Measurements from ENCODE around the gene FBN1. TPM values are rescaled to one million over a fixed set of nuclear protein-coding genes. Genes with fewer than 3 reads are reported as not detected.

Gene FBN1
- total RNA-seq, 1 donor from 2014 or later = 0.62 TPM

GRCh38 chr15:48682942-48683651 lies 37.6 kb upstream of the FBN1 start:
- H3K4me3 Mint-ChIP-seq = no peak overlapping the region
- no peaks in the 10 kb centered on the region for H3K4me1 Mint-ChIP-seq
- ChIA-PET CTCF (no interaction called here), POLR2A (no interaction called here)
- TF ChIP-seq CTCF (IDR thresholded peaks at IDR 0.05) = no peak
- H3K27me3 Mint-ChIP-seq = no peaks in the 10 kb centered on the region
- no peak for DNase-seq
- no peaks in the 10 kb centered on the region for H3K36me3 Mint-ChIP-seq (ENCODE audit: low read depth)
- intact Hi-C loops (cut with micrococcal nuclease) = no loop called here
- H3K27ac Mint-ChIP-seq = no peak overlapping the region
- H3K9me3 Mint-ChIP-seq = peaks cover 10% of the 10 kb centered on the region
- no peak for ATAC-seq (ENCODE audit: low read depth)

GRCh38 chr15:48681353-48681752 lies 35.8 kb upstream of the FBN1 start:
- ChIA-PET POLR2A (no interaction called here), CTCF (no interaction called here)
- no peaks in the 10 kb centered on the region for H3K36me3 Mint-ChIP-seq (ENCODE audit: low read depth)
- H3K4me1 Mint-ChIP-seq = no peaks in the 10 kb centered on the region
- H3K27me3 Mint-ChIP-seq = no peaks in the 10 kb centered on the region
- no peak overlapping the region for H3K27ac Mint-ChIP-seq
- intact Hi-C loops (cut with micrococcal nuclease) = no loop called here
- DNase-seq (no peak), ATAC-seq (ENCODE audit: low read depth) (no peak)
- TF ChIP-seq CTCF (IDR thresholded peaks at IDR 0.05) = no peak
- peaks cover 2% of the 10 kb centered on the region for H3K9me3 Mint-ChIP-seq
- no peak overlapping the region for H3K4me3 Mint-ChIP-seq

- POLR2A ChIA-PET = no interaction called here
- H3K9me3 Mint-ChIP-seq = no peaks in the 10 kb centered on the region
Observed at GRCh38 chr15:48680841-48681240, 35.3 kb upstream of the FBN1 start.

GRCh38 chr15:48679952-48680351 lies 34.4 kb upstream of the FBN1 start:
- intact Hi-C loops (cut with micrococcal nuclease) = no loop called here
- no peak for ATAC-seq (ENCODE audit: low read depth)
- TF ChIP-seq CTCF (IDR thresholded peaks at IDR 0.05) = no peak
- no peaks in the 10 kb centered on the region for H3K36me3 Mint-ChIP-seq (ENCODE audit: low read depth)
- no peak for DNase-seq
- no peak overlapping the region for H3K27ac Mint-ChIP-seq
- no peak overlapping the region for H3K4me3 Mint-ChIP-seq
- H3K4me1 Mint-ChIP-seq = no peaks in the 10 kb centered on the region
- ChIA-PET POLR2A (no interaction called here), CTCF (no interaction called here)
- H3K9me3 Mint-ChIP-seq = no peaks in the 10 kb centered on the region
- no peaks in the 10 kb centered on the region for H3K27me3 Mint-ChIP-seq

More at GRCh38 chr15:48680841-48681240, 35.3 kb upstream of the FBN1 start:
- TF ChIP-seq CTCF (IDR thresholded peaks at IDR 0.05) = no peak
- Mint-ChIP-seq H3K27ac (no peak overlapping the region), H3K36me3 (ENCODE audit: low read depth) (no peaks in the 10 kb centered on the region), H3K4me3 (no peak overlapping the region), H3K27me3 (no peaks in the 10 kb centered on the region), H3K4me1 (no peaks in the 10 kb centered on the region)
- ATAC-seq (ENCODE audit: low read depth) = no peak
- intact Hi-C loops (cut with micrococcal nuclease) = no loop called here
- no peak for DNase-seq
- CTCF ChIA-PET = no interaction called here

GRCh38 chr15:48678851-48679250 lies 33.3 kb upstream of the FBN1 start:
- DNase-seq (no peak), ATAC-seq (ENCODE audit: low read depth) (no peak)
- Mint-ChIP-seq H3K4me1 (no peaks in the 10 kb centered on the region), H3K9me3 (no peaks in the 10 kb centered on the region), H3K27me3 (no peaks in the 10 kb centered on the region), H3K27ac (no peak overlapping the region), H3K36me3 (ENCODE audit: low read depth) (no peaks in the 10 kb centered on the region), H3K4me3 (no peak overlapping the region)
- intact Hi-C loops (cut with micrococcal nuclease) = no loop called here
- TF ChIP-seq CTCF (IDR thresholded peaks at IDR 0.05) = no peak
- ChIA-PET CTCF (no interaction called here), POLR2A (no interaction called here)
